Subcutaneous abdominal adipose tissue (tissue), 5 donors: ENCODE data around the gene MFSD6.

Source experiments
- H3K27ac ChIP-seq: one replicate; pipeline ENCODE4 v1.7.0; 2013; ENCODE audit warnings: low read depth, mild to moderate bottlenecking, inconsistent platforms, low read length, moderate library complexity
- H3K27me3 ChIP-seq, 5 donors: one replicate each; pipeline ENCODE4 v1.7.0; 2013; ENCODE audit warnings: low read length in 5 of 5, inconsistent platforms in 1 of 5; ENCODE audit not compliant: control insufficient read depth in 5 of 5, insufficient read depth in 4 of 5
- H3K36me3 ChIP-seq, 5 donors: one replicate each; pipeline ENCODE4 v1.7.0; 2013; ENCODE audit warnings: low read length in 5 of 5; ENCODE audit not compliant: control insufficient read depth in 5 of 5, insufficient read depth in 5 of 5
- H3K4me1 ChIP-seq, 5 donors: one replicate each; pipeline ENCODE4 v1.7.0; 2013; ENCODE audit warnings: low read length in 5 of 5, mild to moderate bottlenecking in 3 of 5, moderate library complexity in 1 of 5; ENCODE audit not compliant: control insufficient read depth in 5 of 5, insufficient read depth in 5 of 5
- H3K4me3 ChIP-seq, 5 donors: one replicate each; pipeline ENCODE4 v1.7.0; 2013; ENCODE audit warnings: low read length in 5 of 5, low read depth in 1 of 5
- H3K9ac ChIP-seq, 5 donors: one replicate each; pipeline ENCODE4 v1.7.0; 2013; ENCODE audit warnings: low read length in 5 of 5, mild to moderate bottlenecking in 4 of 5, moderate library complexity in 3 of 5
- H3K9me3 ChIP-seq, 5 donors: one replicate each; pipeline ENCODE4 v1.7.0; 2013; ENCODE audit warnings: low read length in 5 of 5; ENCODE audit not compliant: control insufficient read depth in 5 of 5
- donor health status: healthy.
- donor health status: healthy.
- donor health status: healthy.
- donor health status: healthy.
- donor health status: healthy.

Gene MFSD6

GRCh38 chr2:190545093-190545492, 136.9 kb downstream of the MFSD6 start:
- Histone ChIP-seq H3K9ac (peak overlapping the region in 1 of 5 donors; percentile 56), H3K27me3 (no peaks in the 10 kb centered on the region), H3K4me1 (no peaks in the 10 kb centered on the region), H3K27ac (no peak overlapping the region), H3K9me3 (peaks cover 3 to 12% (median 6%) of the 10 kb centered on the region in 5 donors), H3K4me3 (peak overlapping the region in 4 of 5 donors; percentile 21 to 50 (median 30)), H3K36me3 (no peaks in the 10 kb centered on the region)

GRCh38 chr2:190545555-190546385, 137.6 kb downstream of the MFSD6 start:
- no peak overlapping the region for H3K27ac ChIP-seq
- no peaks in the 10 kb centered on the region for H3K36me3 ChIP-seq
- H3K4me3 ChIP-seq = peak overlapping the region in 4 of 5 donors; percentile 21 to 50 (median 30)
- H3K9me3 ChIP-seq = peaks cover 0 to 6% (median 0%) of the 10 kb centered on the region in 5 donors
- no peaks in the 10 kb centered on the region for H3K4me1 ChIP-seq
- H3K9ac ChIP-seq = peak overlapping the region in 1 of 5 donors; percentile 56
- no peaks in the 10 kb centered on the region for H3K27me3 ChIP-seq

- no peaks in the 10 kb centered on the region for H3K36me3 ChIP-seq
- H3K4me3 ChIP-seq = no peak overlapping the region
- H3K9ac ChIP-seq = no peak overlapping the region
- no peaks in the 10 kb centered on the region for H3K27me3 ChIP-seq
- peaks cover 0 to 1% (median 0%) of the 10 kb centered on the region in 5 donors for H3K4me1 ChIP-seq
- H3K27ac ChIP-seq = no peak overlapping the region
- H3K9me3 ChIP-seq = peaks cover 0 to 5% (median 0%) of the 10 kb centered on the region in 5 donors
Observed at GRCh38 chr2:190546734-190547133, 138.6 kb downstream of the MFSD6 start.

- Histone ChIP-seq H3K4me1 (peaks cover 0 to 5% (median 0%) of the 10 kb centered on the region in 5 donors), H3K27ac (no peak overlapping the region), H3K27me3 (no peaks in the 10 kb centered on the region), H3K9me3 (no peaks in the 10 kb centered on the region), H3K4me3 (no peak overlapping the region), H3K36me3 (no peaks in the 10 kb centered on the region), H3K9ac (no peak overlapping the region)
Observed at GRCh38 chr2:190547886-190548285, 139.7 kb downstream of the MFSD6 start.

GRCh38 chr2:190550137-190550536, 142.0 kb downstream of the MFSD6 start:
- Histone ChIP-seq H3K9me3 (no peaks in the 10 kb centered on the region), H3K27ac (no peak overlapping the region), H3K4me1 (peaks cover 0 to 5% (median 0%) of the 10 kb centered on the region in 5 donors), H3K27me3 (no peaks in the 10 kb centered on the region), H3K9ac (no peak overlapping the region), H3K36me3 (no peaks in the 10 kb centered on the region), H3K4me3 (no peak overlapping the region)
